GM23338 (cell line): ENCODE results near the gene ZNF480. TPM values are rescaled to one million over a fixed set of nuclear protein-coding genes. Genes with fewer than 3 reads are reported as not detected.

ENCODE experiments used
- ATAC-seq: fragments of 200-7000 bp; cut with Tn5 transposase; 3 replicates; pipeline ENCODE4 v1.9.1; 2020
- DNase-seq: peaks from one replicate; pipeline ENCODE4 v3.0.0-alpha.2; 2015; ENCODE audit warnings: low spot score
- H2AFZ ChIP-seq: fragments of 200-600 bp; sonication (generic); 2 replicates; pipeline ENCODE4 v1.8.0; 2016; ENCODE audit warnings: antibody characterized with exemption, mild to moderate bottlenecking, moderate library complexity
- H3F3A ChIP-seq: fragments of 200-600 bp; sonication (generic); replicated peaks from 2 replicates; pipeline ENCODE4 v1.8.0; 2017; ENCODE audit warnings: antibody characterized with exemption, mixed run types, low read depth
- H3K27ac ChIP-seq: fragments of 200-600 bp; sonication (generic); 2 replicates; pipeline ENCODE4 v1.6.1; 2016; ENCODE audit warnings: low read depth
- H3K27me3 ChIP-seq: fragments of 200-600 bp; sonication (generic); 2 replicates; pipeline ENCODE4 v1.8.0; 2016; ENCODE audit warnings: mild to moderate bottlenecking, mixed run types, moderate library complexity; ENCODE audit not compliant: insufficient read depth
- H3K36me3 ChIP-seq: fragments of 200-600 bp; sonication (generic); 2 replicates; pipeline ENCODE4 v1.8.0; 2016; ENCODE audit warnings: mild to moderate bottlenecking; ENCODE audit not compliant: insufficient read depth
- H3K4me1 ChIP-seq: fragments of 200-600 bp; sonication (generic); 2 replicates; pipeline ENCODE4 v1.8.0; 2016; ENCODE audit warnings: mild to moderate bottlenecking, moderate library complexity; ENCODE audit not compliant: insufficient read depth
- H3K4me2 ChIP-seq: fragments of 200-600 bp; sonication (generic); 2 replicates; pipeline ENCODE4 v1.7.1; 2017; ENCODE audit warnings: mixed run types
- H3K4me3 ChIP-seq: fragments of 200-600 bp; sonication (generic); 2 replicates; pipeline ENCODE4 v1.6.1; 2016; ENCODE audit warnings: mixed run types
- H3K79me2 ChIP-seq: fragments of 200-600 bp; sonication (generic); replicated peaks from 2 replicates; pipeline ENCODE4 v1.8.0; 2017; ENCODE audit warnings: mild to moderate bottlenecking; ENCODE audit not compliant: insufficient read depth
- H3K9me2 ChIP-seq: fragments of 200-600 bp; sonication (generic); 2 replicates; pipeline ENCODE4 v1.8.0; 2017; ENCODE audit not compliant: insufficient read depth
- H4K20me1 ChIP-seq: fragments of 200-600 bp; sonication (generic); replicated peaks from 2 replicates; pipeline ENCODE4 v1.8.0; 2017; ENCODE audit warnings: mild to moderate bottlenecking; ENCODE audit not compliant: insufficient read depth
- H3K27ac Mint-ChIP-seq: 2 replicates; pipeline ENCODE4 v1.8.0; 2020; ENCODE audit warnings: inconsistent platforms, mild to moderate bottlenecking, moderate library complexity, mixed read lengths
- H3K27me3 Mint-ChIP-seq: 3 replicates; pipeline ENCODE4 v1.8.0; 2022; ENCODE audit warnings: low read depth, mild to moderate bottlenecking, moderate library complexity, mixed read lengths, inconsistent platforms; ENCODE audit not compliant: insufficient read depth, poor library complexity
- H3K36me3 Mint-ChIP-seq: 3 replicates; pipeline ENCODE4 v1.8.0; 2021; ENCODE audit warnings: low read depth, mild to moderate bottlenecking, inconsistent platforms, moderate library complexity, mixed read lengths
- H3K4me1 Mint-ChIP-seq: 3 replicates; pipeline ENCODE4 v1.8.0; 2020; ENCODE audit warnings: mild to moderate bottlenecking, inconsistent platforms, mixed read lengths
- H3K4me3 Mint-ChIP-seq: 3 replicates; pipeline ENCODE4 v1.8.0; 2021; ENCODE audit warnings: moderate library complexity, mild to moderate bottlenecking, inconsistent platforms, mixed read lengths
- H3K9me3 Mint-ChIP-seq: 3 replicates; pipeline ENCODE4 v1.8.0; 2020; ENCODE audit warnings: moderate library complexity, mild to moderate bottlenecking, inconsistent platforms, mixed read lengths
- CREB1 ChIP-seq: fragments of 250-450 bp; sonication (Bioruptor Pico); IDR thresholded peaks from 2 replicates; pipeline ENCODE4 v1.5.0; 2020; ENCODE audit warnings: low read depth, mild to moderate bottlenecking, moderate library complexity
- EZH2 ChIP-seq: fragments of 200-600 bp; sonication (generic); IDR thresholded peaks from one replicate; pipeline ENCODE4 v1.8.0; 2017; ENCODE audit warnings: antibody characterized with exemption, mild to moderate bottlenecking, low read depth; ENCODE audit not compliant: unreplicated experiment
- EZH2phosphoT487 ChIP-seq: fragments of 200-600 bp; sonication (generic); IDR thresholded peaks from one replicate; pipeline ENCODE4 v1.8.1; 2018; ENCODE audit warnings: antibody characterized with exemption; ENCODE audit not compliant: unreplicated experiment
- JUNB ChIP-seq: IDR thresholded peaks from one replicate; pipeline ENCODE4 v1.6.1; 2016; ENCODE audit warnings: antibody characterized with exemption; ENCODE audit not compliant: unreplicated experiment
- NANOG ChIP-seq: IDR thresholded peaks from 2 replicates; pipeline ENCODE4 v1.6.1; 2016; ENCODE audit warnings: antibody characterized with exemption, borderline replicate concordance
- POLR2AphosphoS5 ChIP-seq: IDR thresholded peaks from 2 replicates; pipeline ENCODE4 v1.6.1; 2016; ENCODE audit warnings: antibody characterized with exemption, low read depth
- STAT1 ChIP-seq: IDR thresholded peaks from one replicate; pipeline ENCODE4 v1.6.1; 2016; ENCODE audit warnings: antibody characterized with exemption; ENCODE audit not compliant: unreplicated experiment
- ZNF114 ChIP-seq: fragments of 250-450 bp; sonication (Bioruptor Pico); IDR thresholded peaks from 2 replicates; pipeline ENCODE4 v1.5.0; 2020; ENCODE audit warnings: mild to moderate bottlenecking, moderate library complexity
- ZNF331 ChIP-seq: fragments of 250-450 bp; sonication (Bioruptor Pico); IDR thresholded peaks from 2 replicates; pipeline ENCODE4 v1.5.0; 2020; ENCODE audit warnings: low read depth, mild to moderate bottlenecking, moderate library complexity
- polyA plus RNA-seq: library from polyadenylated mRNA; unstranded; fragments of >200 nt; fragmentation: Nextera tagmentation; extraction: Ambion mirVana; gene quantifications from 2 replicates; pipeline ENCODE4 v1.2.1, GENCODE V29; 2016
- total RNA-seq: library from RNA; depleted of rRNA; stranded (reverse); fragments of >200 nt; shearing (Covaris generic); gene quantifications from 2 replicates; pipeline ENCODE4 v1.2.3, GENCODE V29; 2014
- TF ChIP-seq, protein P1 (sequence below): fragments of 250-450 bp; sonication (Bioruptor Pico); IDR thresholded peaks from 2 replicates; pipeline ENCODE4 v1.5.0; 2020; ENCODE audit warnings: mild to moderate bottlenecking, moderate library complexity
- TF ChIP-seq, protein P2 (sequence below): IDR thresholded peaks from 2 replicates; pipeline ENCODE4 v1.6.1; 2016; ENCODE audit warnings: antibody characterized with exemption
- TF ChIP-seq, protein P3 (sequence below): IDR thresholded peaks from one replicate; pipeline ENCODE4 v1.6.1; 2018; ENCODE audit warnings: antibody characterized with exemption; ENCODE audit not compliant: unreplicated experiment
- TF ChIP-seq, protein P4 (sequence below), 2 experiments: fragments of 200-600 bp in 1 of 2; sonication (generic) in 1 of 2; conservative IDR thresholded peaks; 2 replicates each; pipeline versions ENCODE4 v1.5.1 to v1.6.1; 2016 to 2017; ENCODE audit warnings: antibody characterized with exemption in 2 of 2, low read depth in 2 of 2, mild to moderate bottlenecking in 2 of 2, moderate library complexity in 1 of 2

Gene ZNF480
- total and polyA plus RNA-seq, 2 experiments from 2014 or later: 34.1 to 37.9 TPM

DNA sequence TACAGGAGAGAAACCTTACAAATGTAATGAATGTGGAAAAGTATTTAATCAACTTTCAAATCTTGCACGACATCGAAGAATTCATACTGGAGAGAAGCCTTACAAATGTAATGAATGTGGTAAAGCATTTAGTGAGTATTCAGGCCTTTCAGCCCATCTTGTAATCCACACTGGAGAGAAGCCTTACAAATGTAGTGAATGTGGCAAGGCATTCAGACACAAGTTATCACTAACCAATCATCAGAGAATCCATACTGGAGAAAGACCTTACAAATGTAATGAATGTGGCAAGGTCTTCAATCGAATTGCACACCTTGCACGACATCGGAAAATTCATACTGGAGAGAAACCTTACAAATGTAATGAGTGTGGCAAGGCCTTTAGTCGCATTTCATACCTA lies 25.5 kb downstream of the ZNF480 start:
- Mint-ChIP-seq H3K27me3 (peaks cover 11% of the 10 kb centered on the region), H3K9me3 (peaks cover 100% of the 10 kb centered on the region), H3K4me3 (no peak overlapping the region), H3K4me1 (no peaks in the 10 kb centered on the region), H3K36me3 (peaks cover 99% of the 10 kb centered on the region), H3K27ac (no peak overlapping the region)
- Histone ChIP-seq H3K4me3 (no peak overlapping the region), H3K4me2 (no peak overlapping the region), H3K36me3 (peaks cover 71% of the 10 kb centered on the region), H3K27me3 (no peaks in the 10 kb centered on the region), H3K9me2 (no peaks in the 10 kb centered on the region), H3K27ac (no peak overlapping the region), H3K79me2 (no peaks in the 10 kb centered on the region; the same call in 1 of the 2 replicates), H3F3A (no peaks in the 10 kb centered on the region), H4K20me1 (no peaks in the 10 kb centered on the region), H3K4me1 (no peaks in the 10 kb centered on the region), H2AFZ (no peak overlapping the region)
- TF ChIP-seq CREB1 (CRISPR knock-in tag) (no peak), ZNF114 (CRISPR knock-in tag) (no peak), NANOG (no peak), JUNB (no peak), POLR2AphosphoS5 (no peak), STAT1 (no peak), EZH2 (no peak), ZNF331 (CRISPR knock-in tag) (no peak), EZH2phosphoT487 (no peak)
- TF ChIP-seq, protein P1, sequence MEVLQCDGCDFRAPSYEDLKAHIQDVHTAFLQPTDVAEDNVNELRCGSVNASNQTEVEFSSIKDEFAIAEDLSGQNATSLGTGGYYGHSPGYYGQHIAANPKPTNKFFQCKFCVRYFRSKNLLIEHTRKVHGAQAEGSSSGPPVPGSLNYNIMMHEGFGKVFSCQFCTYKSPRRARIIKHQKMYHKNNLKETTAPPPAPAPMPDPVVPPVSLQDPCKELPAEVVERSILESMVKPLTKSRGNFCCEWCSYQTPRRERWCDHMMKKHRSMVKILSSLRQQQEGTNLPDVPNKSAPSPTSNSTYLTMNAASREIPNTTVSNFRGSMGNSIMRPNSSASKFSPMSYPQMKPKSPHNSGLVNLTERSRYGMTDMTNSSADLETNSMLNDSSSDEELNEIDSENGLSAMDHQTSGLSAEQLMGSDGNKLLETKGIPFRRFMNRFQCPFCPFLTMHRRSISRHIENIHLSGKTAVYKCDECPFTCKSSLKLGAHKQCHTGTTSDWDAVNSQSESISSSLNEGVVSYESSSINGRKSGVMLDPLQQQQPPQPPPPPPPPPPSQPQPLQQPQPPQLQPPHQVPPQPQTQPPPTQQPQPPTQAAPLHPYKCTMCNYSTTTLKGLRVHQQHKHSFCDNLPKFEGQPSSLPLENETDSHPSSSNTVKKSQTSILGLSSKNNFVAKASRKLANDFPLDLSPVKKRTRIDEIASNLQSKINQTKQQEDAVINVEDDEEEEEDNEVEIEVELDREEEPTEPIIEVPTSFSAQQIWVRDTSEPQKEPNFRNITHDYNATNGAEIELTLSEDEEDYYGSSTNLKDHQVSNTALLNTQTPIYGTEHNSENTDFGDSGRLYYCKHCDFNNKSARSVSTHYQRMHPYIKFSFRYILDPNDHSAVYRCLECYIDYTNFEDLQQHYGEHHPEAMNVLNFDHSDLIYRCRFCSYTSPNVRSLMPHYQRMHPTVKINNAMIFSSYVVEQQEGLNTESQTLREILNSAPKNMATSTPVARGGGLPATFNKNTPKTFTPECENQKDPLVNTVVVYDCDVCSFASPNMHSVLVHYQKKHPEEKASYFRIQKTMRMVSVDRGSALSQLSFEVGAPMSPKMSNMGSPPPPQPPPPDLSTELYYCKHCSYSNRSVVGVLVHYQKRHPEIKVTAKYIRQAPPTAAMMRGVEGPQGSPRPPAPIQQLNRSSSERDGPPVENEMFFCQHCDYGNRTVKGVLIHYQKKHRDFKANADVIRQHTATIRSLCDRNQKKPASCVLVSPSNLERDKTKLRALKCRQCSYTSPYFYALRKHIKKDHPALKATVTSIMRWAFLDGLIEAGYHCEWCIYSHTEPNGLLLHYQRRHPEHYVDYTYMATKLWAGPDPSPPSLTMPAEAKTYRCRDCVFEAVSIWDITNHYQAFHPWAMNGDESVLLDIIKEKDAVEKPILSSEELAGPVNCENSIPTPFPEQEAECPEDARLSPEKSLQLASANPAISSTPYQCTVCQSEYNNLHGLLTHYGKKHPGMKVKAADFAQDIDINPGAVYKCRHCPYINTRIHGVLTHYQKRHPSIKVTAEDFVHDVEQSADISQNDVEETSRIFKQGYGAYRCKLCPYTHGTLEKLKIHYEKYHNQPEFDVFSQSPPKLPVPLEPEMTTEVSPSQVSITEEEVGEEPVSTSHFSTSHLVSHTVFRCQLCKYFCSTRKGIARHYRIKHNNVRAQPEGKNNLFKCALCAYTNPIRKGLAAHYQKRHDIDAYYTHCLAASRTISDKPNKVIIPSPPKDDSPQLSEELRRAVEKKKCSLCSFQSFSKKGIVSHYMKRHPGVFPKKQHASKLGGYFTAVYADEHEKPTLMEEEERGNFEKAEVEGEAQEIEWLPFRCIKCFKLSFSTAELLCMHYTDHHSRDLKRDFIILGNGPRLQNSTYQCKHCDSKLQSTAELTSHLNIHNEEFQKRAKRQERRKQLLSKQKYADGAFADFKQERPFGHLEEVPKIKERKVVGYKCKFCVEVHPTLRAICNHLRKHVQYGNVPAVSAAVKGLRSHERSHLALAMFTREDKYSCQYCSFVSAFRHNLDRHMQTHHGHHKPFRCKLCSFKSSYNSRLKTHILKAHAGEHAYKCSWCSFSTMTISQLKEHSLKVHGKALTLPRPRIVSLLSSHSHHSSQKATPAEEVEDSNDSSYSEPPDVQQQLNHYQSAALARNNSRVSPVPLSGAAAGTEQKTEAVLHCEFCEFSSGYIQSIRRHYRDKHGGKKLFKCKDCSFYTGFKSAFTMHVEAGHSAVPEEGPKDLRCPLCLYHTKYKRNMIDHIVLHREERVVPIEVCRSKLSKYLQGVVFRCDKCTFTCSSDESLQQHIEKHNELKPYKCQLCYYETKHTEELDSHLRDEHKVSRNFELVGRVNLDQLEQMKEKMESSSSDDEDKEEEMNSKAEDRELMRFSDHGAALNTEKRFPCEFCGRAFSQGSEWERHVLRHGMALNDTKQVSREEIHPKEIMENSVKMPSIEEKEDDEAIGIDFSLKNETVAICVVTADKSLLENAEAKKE (CRISPR knock-in tag): no peak
- TF ChIP-seq, protein P2, sequence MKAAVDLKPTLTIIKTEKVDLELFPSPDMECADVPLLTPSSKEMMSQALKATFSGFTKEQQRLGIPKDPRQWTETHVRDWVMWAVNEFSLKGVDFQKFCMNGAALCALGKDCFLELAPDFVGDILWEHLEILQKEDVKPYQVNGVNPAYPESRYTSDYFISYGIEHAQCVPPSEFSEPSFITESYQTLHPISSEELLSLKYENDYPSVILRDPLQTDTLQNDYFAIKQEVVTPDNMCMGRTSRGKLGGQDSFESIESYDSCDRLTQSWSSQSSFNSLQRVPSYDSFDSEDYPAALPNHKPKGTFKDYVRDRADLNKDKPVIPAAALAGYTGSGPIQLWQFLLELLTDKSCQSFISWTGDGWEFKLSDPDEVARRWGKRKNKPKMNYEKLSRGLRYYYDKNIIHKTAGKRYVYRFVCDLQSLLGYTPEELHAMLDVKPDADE: no peak
- TF ChIP-seq, protein P3, sequence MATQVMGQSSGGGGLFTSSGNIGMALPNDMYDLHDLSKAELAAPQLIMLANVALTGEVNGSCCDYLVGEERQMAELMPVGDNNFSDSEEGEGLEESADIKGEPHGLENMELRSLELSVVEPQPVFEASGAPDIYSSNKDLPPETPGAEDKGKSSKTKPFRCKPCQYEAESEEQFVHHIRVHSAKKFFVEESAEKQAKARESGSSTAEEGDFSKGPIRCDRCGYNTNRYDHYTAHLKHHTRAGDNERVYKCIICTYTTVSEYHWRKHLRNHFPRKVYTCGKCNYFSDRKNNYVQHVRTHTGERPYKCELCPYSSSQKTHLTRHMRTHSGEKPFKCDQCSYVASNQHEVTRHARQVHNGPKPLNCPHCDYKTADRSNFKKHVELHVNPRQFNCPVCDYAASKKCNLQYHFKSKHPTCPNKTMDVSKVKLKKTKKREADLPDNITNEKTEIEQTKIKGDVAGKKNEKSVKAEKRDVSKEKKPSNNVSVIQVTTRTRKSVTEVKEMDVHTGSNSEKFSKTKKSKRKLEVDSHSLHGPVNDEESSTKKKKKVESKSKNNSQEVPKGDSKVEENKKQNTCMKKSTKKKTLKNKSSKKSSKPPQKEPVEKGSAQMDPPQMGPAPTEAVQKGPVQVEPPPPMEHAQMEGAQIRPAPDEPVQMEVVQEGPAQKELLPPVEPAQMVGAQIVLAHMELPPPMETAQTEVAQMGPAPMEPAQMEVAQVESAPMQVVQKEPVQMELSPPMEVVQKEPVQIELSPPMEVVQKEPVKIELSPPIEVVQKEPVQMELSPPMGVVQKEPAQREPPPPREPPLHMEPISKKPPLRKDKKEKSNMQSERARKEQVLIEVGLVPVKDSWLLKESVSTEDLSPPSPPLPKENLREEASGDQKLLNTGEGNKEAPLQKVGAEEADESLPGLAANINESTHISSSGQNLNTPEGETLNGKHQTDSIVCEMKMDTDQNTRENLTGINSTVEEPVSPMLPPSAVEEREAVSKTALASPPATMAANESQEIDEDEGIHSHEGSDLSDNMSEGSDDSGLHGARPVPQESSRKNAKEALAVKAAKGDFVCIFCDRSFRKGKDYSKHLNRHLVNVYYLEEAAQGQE: no peak
- TF ChIP-seq, protein P4, sequence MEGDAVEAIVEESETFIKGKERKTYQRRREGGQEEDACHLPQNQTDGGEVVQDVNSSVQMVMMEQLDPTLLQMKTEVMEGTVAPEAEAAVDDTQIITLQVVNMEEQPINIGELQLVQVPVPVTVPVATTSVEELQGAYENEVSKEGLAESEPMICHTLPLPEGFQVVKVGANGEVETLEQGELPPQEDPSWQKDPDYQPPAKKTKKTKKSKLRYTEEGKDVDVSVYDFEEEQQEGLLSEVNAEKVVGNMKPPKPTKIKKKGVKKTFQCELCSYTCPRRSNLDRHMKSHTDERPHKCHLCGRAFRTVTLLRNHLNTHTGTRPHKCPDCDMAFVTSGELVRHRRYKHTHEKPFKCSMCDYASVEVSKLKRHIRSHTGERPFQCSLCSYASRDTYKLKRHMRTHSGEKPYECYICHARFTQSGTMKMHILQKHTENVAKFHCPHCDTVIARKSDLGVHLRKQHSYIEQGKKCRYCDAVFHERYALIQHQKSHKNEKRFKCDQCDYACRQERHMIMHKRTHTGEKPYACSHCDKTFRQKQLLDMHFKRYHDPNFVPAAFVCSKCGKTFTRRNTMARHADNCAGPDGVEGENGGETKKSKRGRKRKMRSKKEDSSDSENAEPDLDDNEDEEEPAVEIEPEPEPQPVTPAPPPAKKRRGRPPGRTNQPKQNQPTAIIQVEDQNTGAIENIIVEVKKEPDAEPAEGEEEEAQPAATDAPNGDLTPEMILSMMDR (conservative IDR thresholded peaks at IDR 0.05; ENCODE audit: low read depth in 2 of 2): no peak
- no peak for DNase-seq
- ATAC-seq: no peak
